Neural crest cell (in vitro differentiated cells): ENCODE data around the gene NTMT1. TPM values are rescaled to one million over a fixed set of nuclear protein-coding genes. Genes with fewer than 3 reads are reported as not detected.
A peak's percentile ranks its signal among the peaks of the same experiment; 100 is the strongest.

ENCODE experiments used
- DNase-seq: peaks from one replicate; pipeline ENCODE4 v3.0.0; 2021; ENCODE audit warnings: low read depth, mixed read lengths, low spot score
- H3K27ac Mint-ChIP-seq: one replicate; pipeline ENCODE4 v1.8.0; 2021; ENCODE audit warnings: mild to moderate bottlenecking, mixed read lengths; ENCODE audit not compliant: unreplicated experiment
- H3K27me3 Mint-ChIP-seq: 2 replicates; pipeline ENCODE4 v1.8.0; 2021; ENCODE audit warnings: low read depth, mild to moderate bottlenecking, mixed read lengths
- H3K36me3 Mint-ChIP-seq: 2 replicates; pipeline ENCODE4 v1.8.0; 2021; ENCODE audit warnings: low read depth, mild to moderate bottlenecking, mixed read lengths
- H3K4me1 Mint-ChIP-seq: 2 replicates; pipeline ENCODE4 v1.8.0; 2021; ENCODE audit warnings: mixed read lengths
- H3K4me3 Mint-ChIP-seq: one replicate; pipeline ENCODE4 v1.8.0; 2021; ENCODE audit warnings: mild to moderate bottlenecking, mixed read lengths
- H3K9me3 Mint-ChIP-seq: 2 replicates; pipeline ENCODE4 v1.8.0; 2021; ENCODE audit warnings: mixed read lengths
- total RNA-seq: library from RNA; stranded (reverse); gene quantifications from 2 replicates; pipeline ENCODE4 v1.2.1, GENCODE V29; 2021
- TF ChIP-seq, protein P1 (sequence below): fragments of 200-600 bp; sonication (generic); conservative IDR thresholded peaks from 2 replicates; pipeline ENCODE4 v1.5.0; 2021; ENCODE audit warnings: antibody characterized with exemption, mild to moderate bottlenecking

NTMT1 gene
- total RNA-seq, 1 donor from 2014 or later = 51.8 TPM

DNA sequence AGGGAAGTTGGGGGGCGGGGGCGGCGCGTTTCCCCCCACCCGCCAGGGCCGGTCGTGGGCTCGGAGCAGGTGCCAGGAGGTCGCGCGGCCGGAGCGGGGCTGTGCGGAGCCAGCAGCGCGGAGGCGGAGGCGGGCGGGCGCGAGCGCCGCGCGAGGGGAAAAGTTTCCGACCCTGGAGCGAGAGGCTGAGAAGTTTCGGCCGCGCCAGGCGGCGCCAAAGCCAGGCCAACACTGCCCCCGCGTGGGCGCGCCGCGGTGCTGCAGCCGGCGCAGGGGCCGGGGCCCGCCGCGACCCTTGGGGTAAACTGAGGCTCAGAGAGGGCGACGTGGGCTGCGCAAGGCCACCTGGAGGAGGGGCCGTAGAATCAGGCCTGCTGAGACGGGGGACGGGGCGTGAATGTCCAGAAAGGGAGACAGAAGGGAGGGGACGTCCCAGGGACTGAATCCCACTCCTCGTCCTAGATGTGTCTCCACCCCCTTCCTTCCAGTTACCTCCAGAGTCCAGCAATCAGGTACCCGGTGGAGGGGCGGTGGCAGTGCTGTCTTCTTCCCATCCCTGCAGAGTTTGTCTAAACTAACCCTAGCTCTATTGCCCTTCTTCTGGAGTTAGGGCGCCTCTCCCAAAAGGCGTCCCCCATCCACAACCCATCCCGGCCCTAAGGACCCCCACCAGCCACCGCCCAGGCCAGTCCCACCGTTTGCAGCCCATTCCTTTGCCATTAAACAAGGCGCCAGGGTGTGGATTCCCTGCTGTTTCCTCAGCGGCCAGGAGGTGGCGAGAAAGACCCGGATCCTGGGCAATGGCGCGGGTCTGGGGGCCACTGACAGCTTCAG lies 15.3 kb upstream of the NTMT1 start:
- Mint-ChIP-seq H3K4me1 (peaks cover 37% of the 10 kb centered on the region), H3K36me3 (no peaks in the 10 kb centered on the region), H3K4me3 (peak overlapping the region; percentile 76), H3K9me3 (no peaks in the 10 kb centered on the region), H3K27me3 (peaks cover 3% of the 10 kb centered on the region), H3K27ac (no peak overlapping the region)
- peak; percentile 83 for DNase-seq
- TF ChIP-seq, protein P1, sequence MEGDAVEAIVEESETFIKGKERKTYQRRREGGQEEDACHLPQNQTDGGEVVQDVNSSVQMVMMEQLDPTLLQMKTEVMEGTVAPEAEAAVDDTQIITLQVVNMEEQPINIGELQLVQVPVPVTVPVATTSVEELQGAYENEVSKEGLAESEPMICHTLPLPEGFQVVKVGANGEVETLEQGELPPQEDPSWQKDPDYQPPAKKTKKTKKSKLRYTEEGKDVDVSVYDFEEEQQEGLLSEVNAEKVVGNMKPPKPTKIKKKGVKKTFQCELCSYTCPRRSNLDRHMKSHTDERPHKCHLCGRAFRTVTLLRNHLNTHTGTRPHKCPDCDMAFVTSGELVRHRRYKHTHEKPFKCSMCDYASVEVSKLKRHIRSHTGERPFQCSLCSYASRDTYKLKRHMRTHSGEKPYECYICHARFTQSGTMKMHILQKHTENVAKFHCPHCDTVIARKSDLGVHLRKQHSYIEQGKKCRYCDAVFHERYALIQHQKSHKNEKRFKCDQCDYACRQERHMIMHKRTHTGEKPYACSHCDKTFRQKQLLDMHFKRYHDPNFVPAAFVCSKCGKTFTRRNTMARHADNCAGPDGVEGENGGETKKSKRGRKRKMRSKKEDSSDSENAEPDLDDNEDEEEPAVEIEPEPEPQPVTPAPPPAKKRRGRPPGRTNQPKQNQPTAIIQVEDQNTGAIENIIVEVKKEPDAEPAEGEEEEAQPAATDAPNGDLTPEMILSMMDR = peak; percentile 90

DNA sequence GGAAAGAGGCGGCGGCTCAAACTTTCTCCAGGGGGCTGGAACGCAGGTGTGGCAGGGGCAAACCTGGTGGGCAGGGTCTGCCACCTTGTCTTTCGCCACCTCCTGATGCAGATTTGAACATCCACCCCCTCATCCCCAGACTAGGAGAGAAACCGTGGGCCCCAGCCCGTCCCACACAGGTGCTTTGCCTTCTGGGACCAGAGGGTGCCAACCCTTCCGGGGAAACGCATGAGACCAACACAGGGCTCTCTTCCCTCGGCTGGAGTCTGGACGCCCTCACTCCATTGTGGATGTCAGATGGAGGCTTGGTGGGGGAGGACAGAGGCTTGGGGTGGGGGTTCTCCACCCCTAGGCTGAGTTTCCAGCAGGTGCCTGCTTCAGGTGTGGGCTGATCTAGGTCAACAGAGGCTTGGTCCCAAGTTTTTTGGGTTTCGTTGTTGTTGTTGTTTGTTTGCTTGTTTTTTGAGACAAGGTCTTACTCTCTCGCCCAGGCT lies 14.6 kb upstream of the NTMT1 start:
- H3K9me3 Mint-ChIP-seq = no peaks in the 10 kb centered on the region
- no peak overlapping the region for H3K27ac Mint-ChIP-seq
- peaks cover 31% of the 10 kb centered on the region for H3K4me1 Mint-ChIP-seq
- peak overlapping the region; percentile 76 for H3K4me3 Mint-ChIP-seq
- no peaks in the 10 kb centered on the region for H3K36me3 Mint-ChIP-seq
- DNase-seq = no peak
- TF ChIP-seq, protein P1 = no peak
- H3K27me3 Mint-ChIP-seq = peaks cover 3% of the 10 kb centered on the region

DNA sequence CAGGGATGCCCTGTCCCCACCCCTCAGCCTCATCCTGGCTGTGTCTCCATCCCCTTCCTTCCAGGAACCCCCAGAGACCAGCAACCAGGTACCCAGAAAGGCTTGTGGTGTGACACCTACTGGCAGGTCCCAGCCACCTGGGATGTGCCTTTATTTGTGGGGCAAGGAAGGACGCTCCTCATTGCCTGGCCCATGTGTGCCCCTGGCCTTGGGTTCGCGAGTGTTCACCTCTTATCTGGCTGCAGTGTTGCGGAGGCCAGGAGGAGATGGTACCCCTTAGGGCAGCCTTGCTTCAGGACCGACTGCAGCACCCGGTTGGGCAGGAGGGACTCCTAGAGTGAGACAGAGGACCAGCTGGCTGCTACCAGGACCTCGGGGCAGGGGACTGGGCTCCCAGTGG lies 13.8 kb upstream of the NTMT1 start:
- no peak for DNase-seq
- H3K4me3 Mint-ChIP-seq = no peak overlapping the region
- no peak overlapping the region for H3K27ac Mint-ChIP-seq
- no peaks in the 10 kb centered on the region for H3K9me3 Mint-ChIP-seq
- H3K27me3 Mint-ChIP-seq = peaks cover 3% of the 10 kb centered on the region
- H3K36me3 Mint-ChIP-seq = no peaks in the 10 kb centered on the region
- peaks cover 25% of the 10 kb centered on the region for H3K4me1 Mint-ChIP-seq
- TF ChIP-seq, protein P1 = no peak

DNA sequence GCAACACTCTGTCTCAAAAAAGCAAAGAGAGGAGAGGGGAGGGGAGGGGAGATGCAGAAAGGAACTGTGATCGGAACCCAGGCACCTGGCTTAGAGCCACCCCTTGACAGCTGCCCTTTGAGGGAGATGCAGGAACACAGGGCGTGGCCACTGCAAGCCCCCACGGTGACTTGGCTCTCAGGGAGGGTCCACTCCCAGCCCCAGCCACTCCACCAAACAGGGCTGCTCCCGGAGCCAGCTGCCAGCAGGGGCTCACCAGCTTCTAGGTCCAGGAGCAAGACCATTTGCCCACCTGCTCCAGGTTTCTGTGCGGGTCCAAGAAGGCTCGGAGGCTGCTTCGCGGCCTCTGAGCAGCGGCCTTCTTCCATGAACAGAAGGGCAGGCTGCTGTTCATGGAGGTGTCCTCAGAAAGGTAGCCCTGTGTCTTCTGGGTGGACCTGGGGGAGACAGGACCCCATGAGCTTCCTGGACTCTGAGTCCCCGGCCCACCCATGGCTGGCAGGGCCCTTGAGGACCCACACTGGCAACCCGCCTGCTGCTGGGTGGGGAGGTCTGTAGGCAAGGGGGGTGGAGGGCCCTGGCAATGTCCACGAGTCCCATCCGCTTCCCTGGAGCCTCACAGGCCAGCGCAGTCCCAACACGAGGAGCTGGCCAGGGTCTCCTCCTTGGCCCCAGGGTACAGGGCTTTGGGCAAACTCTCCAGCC lies 13.0 kb upstream of the NTMT1 start:
- H3K4me1 Mint-ChIP-seq = peaks cover 18% of the 10 kb centered on the region
- no peaks in the 10 kb centered on the region for H3K9me3 Mint-ChIP-seq
- H3K27me3 Mint-ChIP-seq = peaks cover 3% of the 10 kb centered on the region
- H3K27ac Mint-ChIP-seq = no peak overlapping the region
- no peaks in the 10 kb centered on the region for H3K36me3 Mint-ChIP-seq
- no peak for DNase-seq
- peak overlapping the region; percentile 67 for H3K4me3 Mint-ChIP-seq
- TF ChIP-seq, protein P1 = no peak

DNA sequence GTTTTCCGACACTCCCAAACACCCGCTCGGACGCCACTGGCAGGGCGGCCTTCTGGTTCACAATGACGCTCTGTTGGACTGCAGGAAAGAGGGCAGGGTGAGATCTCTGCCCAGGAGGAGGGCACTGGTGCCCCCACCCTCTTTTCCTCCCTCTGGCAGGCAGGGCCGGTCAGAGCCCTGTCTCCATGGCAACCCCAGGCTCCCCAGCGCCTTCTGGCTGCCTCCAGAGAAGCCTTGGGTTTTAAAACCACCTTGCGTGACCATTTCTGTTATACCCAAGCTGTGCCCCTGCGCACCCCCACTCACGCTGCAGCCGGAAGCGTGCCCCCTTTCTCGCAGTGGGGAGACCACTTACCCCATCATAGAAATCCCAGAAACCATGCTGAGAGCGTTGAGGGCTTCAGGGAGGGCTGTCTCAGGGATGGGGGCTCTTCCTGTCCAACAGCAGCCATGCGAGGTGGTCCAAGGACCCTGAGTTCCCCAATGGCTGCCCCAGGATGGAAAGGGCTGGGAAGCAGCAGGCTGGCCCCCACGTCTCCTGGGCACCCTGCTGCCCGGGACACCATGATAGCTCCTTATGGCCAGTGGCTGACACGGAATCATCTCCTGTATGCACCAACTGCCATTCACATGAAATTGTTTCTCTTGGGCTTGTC lies 12.3 kb upstream of the NTMT1 start:
- TF ChIP-seq, protein P1 = no peak
- Mint-ChIP-seq H3K27me3 (peaks cover 3% of the 10 kb centered on the region), H3K27ac (peak overlapping the region; percentile 78), H3K36me3 (no peaks in the 10 kb centered on the region), H3K4me1 (peaks cover 18% of the 10 kb centered on the region), H3K9me3 (no peaks in the 10 kb centered on the region), H3K4me3 (peak overlapping the region; percentile 67)
- DNase-seq = no peak
